Activated CD8-positive, alpha-beta T cell treated with anti-CD3 and anti-CD28 coated beads for 36 hours (primary cell): ENCODE results near the gene ZNF789. TPM values are rescaled to one million over a fixed set of nuclear protein-coding genes. Genes with fewer than 3 reads are reported as not detected.

Experiments
- ATAC-seq: fragments of 200-7000 bp; cut with Tn5 transposase; one replicate; pipeline ENCODE4 v1.10.0; 2021; ENCODE audit warnings: mild to moderate bottlenecking, moderate library complexity
- CTCF ChIA-PET: fragments of 350-600 bp; sonication (Branson Sonifier 250); formaldehyde crosslinking; loops from one replicate; lab custom pipeline; 2021; ENCODE audit warnings: antibody characterized with exemption; lab: Charles Lee
- POLR2A ChIA-PET: fragments of 350-600 bp; sonication (Branson Sonifier 250); formaldehyde crosslinking; loops from one replicate; lab custom pipeline; 2021; ENCODE audit warnings: antibody characterized with exemption; lab: Charles Lee
- DNase-seq: peaks from one replicate; pipeline ENCODE4 v3.0.0-alpha.2; 2020
- H3K27ac Mint-ChIP-seq: one replicate; pipeline ENCODE4 v1.8.0; 2021; ENCODE audit warnings: mild to moderate bottlenecking, mixed read lengths
- H3K27me3 Mint-ChIP-seq: one replicate; pipeline ENCODE4 v1.8.0; 2021; ENCODE audit warnings: mixed read lengths
- H3K36me3 Mint-ChIP-seq: one replicate; pipeline ENCODE4 v1.8.0; 2021; ENCODE audit warnings: low read depth, mixed read lengths
- H3K4me1 Mint-ChIP-seq: one replicate; pipeline ENCODE4 v1.8.0; 2021; ENCODE audit warnings: low read depth, mixed read lengths
- H3K4me3 Mint-ChIP-seq: one replicate; pipeline ENCODE4 v1.8.0; 2021; ENCODE audit warnings: mild to moderate bottlenecking, moderate library complexity, mixed read lengths
- H3K9me3 Mint-ChIP-seq: one replicate; pipeline ENCODE4 v1.8.0; 2021; ENCODE audit warnings: mixed read lengths
- CTCF ChIP-seq: fragments of 200-600 bp; IDR thresholded peaks from one replicate; pipeline ENCODE4 v1.8.0; 2022; ENCODE audit warnings: antibody characterized with exemption, mild to moderate bottlenecking
- intact Hi-C: fragments of 100-400 bp; cut with micrococcal nuclease; formaldehyde crosslinking; loops from one replicate; pipeline ENCODE4 v1.10.0; 2022
- total RNA-seq, 2 experiments: library from RNA; stranded (reverse); gene quantifications; one replicate each; pipeline ENCODE4 v1.2.3, GENCODE V29; 2021

Gene ZNF789
- total RNA-seq, 2 experiments from 2014 or later: 18.8 to 19.1 TPM

GRCh38 chr7:99446096-99446495 is 26.6 kb upstream of the ZNF789 start:
- no peak for TF ChIP-seq CTCF
- DNase-seq: no peak
- no peak overlapping the region for H3K4me3 Mint-ChIP-seq
- no peak overlapping the region for H3K27ac Mint-ChIP-seq
- H3K4me1 Mint-ChIP-seq: peaks cover 13% of the 10 kb centered on the region
- no peaks in the 10 kb centered on the region for H3K9me3 Mint-ChIP-seq
- ChIA-PET CTCF (no interaction called here), POLR2A (no interaction called here)
- intact Hi-C loops: no loop called here
- H3K27me3 Mint-ChIP-seq: no peaks in the 10 kb centered on the region
- peaks cover 51% of the 10 kb centered on the region for H3K36me3 Mint-ChIP-seq
- ATAC-seq: no peak

- intact Hi-C loops: no loop called here
- POLR2A ChIA-PET: interaction anchor here (0.6 to 1.5 kb wide), 4 partner anchors 12 to 220 kb away, joined by 3 to 4 read pairs (median 4); no protein-coding TSS in a partner anchor
Observed at GRCh38 chr7:99447943-99448342, 24.7 kb upstream of the ZNF789 start.

DNA sequence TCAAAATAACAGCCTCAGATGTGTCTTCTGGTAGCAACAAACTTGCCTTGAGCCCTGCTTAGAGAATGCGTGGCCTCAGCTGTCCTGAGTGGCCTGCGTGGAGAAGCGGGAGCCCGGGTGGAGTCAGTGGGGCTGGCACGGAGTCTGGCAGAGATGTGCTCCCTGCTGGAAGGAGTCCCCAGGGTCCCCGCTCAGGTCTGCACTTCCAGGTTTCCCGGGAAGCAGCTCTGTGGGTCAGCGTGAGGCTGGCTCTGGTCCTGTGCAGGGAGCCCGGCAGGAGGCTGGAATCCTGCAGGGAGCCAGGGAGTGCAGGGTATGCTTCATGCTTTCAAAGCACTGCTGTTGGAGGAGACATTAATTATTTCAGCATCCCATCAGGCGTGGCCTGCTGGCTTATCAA is 23.8 kb upstream of the ZNF789 start:
- peaks cover 41% of the 10 kb centered on the region for H3K36me3 Mint-ChIP-seq
- no peak for ATAC-seq
- intact Hi-C loops: no loop called here
- peaks cover 2% of the 10 kb centered on the region for H3K4me1 Mint-ChIP-seq
- DNase-seq: no peak
- H3K9me3 Mint-ChIP-seq: no peaks in the 10 kb centered on the region
- H3K27me3 Mint-ChIP-seq: no peaks in the 10 kb centered on the region
- TF ChIP-seq CTCF: no peak
- no peak overlapping the region for H3K4me3 Mint-ChIP-seq
- CTCF ChIA-PET: interaction anchor here (0.8 kb wide), 1 partner anchor 15 kb away, joined by 3 read pairs; no protein-coding TSS in a partner anchor
- no peak overlapping the region for H3K27ac Mint-ChIP-seq
- POLR2A ChIA-PET: interaction anchor here (1.0 to 1.5 kb wide), 4 partner anchors 9 to 40 kb away, joined by 3 to 5 read pairs (median 4); partner anchors contain the start of gene BUD31

More at GRCh38 chr7:99447943-99448342, 24.7 kb upstream of the ZNF789 start:
- CTCF ChIA-PET: no interaction called here
- DNase-seq: peak; percentile 22
- peaks cover 43% of the 10 kb centered on the region for H3K36me3 Mint-ChIP-seq
- no peak for TF ChIP-seq CTCF
- no peaks in the 10 kb centered on the region for H3K27me3 Mint-ChIP-seq
- H3K27ac Mint-ChIP-seq: no peak overlapping the region
- no peak overlapping the region for H3K4me3 Mint-ChIP-seq
- no peak for ATAC-seq
- H3K4me1 Mint-ChIP-seq: peaks cover 6% of the 10 kb centered on the region
- no peaks in the 10 kb centered on the region for H3K9me3 Mint-ChIP-seq

- intact Hi-C loops: no loop called here
- no peak overlapping the region for H3K4me3 Mint-ChIP-seq
- POLR2A ChIA-PET: interaction anchor here (1.0 to 1.5 kb wide), 5 partner anchors 9 to 40 kb away, joined by 3 to 6 read pairs (median 4); partner anchors contain the start of genes ATP5MF and BUD31
- no peak overlapping the region for H3K27ac Mint-ChIP-seq
- no peaks in the 10 kb centered on the region for H3K27me3 Mint-ChIP-seq
- no peak for TF ChIP-seq CTCF
- no peaks in the 10 kb centered on the region for H3K9me3 Mint-ChIP-seq
- DNase-seq: no peak
- peaks cover 39% of the 10 kb centered on the region for H3K36me3 Mint-ChIP-seq
- ATAC-seq: no peak
- peaks cover 2% of the 10 kb centered on the region for H3K4me1 Mint-ChIP-seq
- CTCF ChIA-PET: interaction anchor here (0.8 kb wide), 1 partner anchor 14 kb away, joined by 3 read pairs; no protein-coding TSS in a partner anchor
Observed at GRCh38 chr7:99449326-99449725, 23.4 kb upstream of the ZNF789 start.

- no peaks in the 10 kb centered on the region for H3K9me3 Mint-ChIP-seq
- no peak overlapping the region for H3K27ac Mint-ChIP-seq
- CTCF ChIA-PET: no interaction called here
- H3K4me3 Mint-ChIP-seq: no peak overlapping the region
- intact Hi-C loops: no loop called here
- POLR2A ChIA-PET: interaction anchor here (1.5 kb wide), 1 partner anchor 10 kb away, joined by 5 read pairs; no protein-coding TSS in a partner anchor
- ATAC-seq (no peak), DNase-seq (no peak)
- peaks cover 3% of the 10 kb centered on the region for H3K4me1 Mint-ChIP-seq
- no peak for TF ChIP-seq CTCF
- no peaks in the 10 kb centered on the region for H3K27me3 Mint-ChIP-seq
- H3K36me3 Mint-ChIP-seq: peaks cover 33% of the 10 kb centered on the region
Observed at GRCh38 chr7:99451936-99452335, 20.8 kb upstream of the ZNF789 start.
